ENCODE results near the gene PTBP1. TPM values are rescaled to one million over a fixed set of nuclear protein-coding genes. Genes with fewer than 3 reads are reported as not detected.

The PTBP1 gene
- total and polyA plus RNA-seq, 9 of the 15 experiments (the other 6 are each of a cell fraction or from before 2014, with no cell fraction given), result 14.0 to 759 (median 234) TPM

DNA sequence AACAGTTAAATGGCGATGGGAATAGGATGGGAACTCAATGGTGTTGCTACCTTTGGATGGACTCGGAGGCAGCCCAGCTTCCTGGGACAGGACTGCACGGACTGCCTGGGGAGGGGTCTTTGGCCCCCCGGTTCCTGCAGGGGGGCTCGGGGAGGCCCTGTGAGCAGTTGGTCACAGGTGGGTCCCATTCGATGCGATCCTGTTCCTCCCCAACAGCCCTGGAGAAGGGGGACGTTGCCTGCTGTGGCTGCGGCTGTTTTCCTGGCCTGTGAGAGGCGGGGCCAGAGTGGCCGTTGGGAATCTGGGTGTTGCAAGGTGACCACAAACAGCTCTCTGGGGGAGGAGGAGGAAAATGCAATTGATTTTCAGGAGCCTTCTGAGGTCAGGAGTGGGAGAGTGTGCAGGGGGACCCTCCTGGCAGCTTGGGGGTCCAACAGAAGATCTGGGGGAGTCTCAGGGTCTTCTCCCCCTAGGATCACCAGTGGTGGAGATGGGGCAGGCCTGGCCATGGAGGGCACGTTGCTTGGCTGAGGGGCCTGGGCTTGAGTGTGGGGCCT is 26.4 kb downstream of the PTBP1 start (continued):
- TF ChIP-seq ATF7 (IDR thresholded peaks at IDR 0.05), result peak; percentile 60; the same call in 1 of the 2 replicates
- TF ChIP-seq PHB2 (IDR thresholded peaks at IDR 0.05; ENCODE audit: low read depth), result no peak
- no peak for TF ChIP-seq ZNF354B (CRISPR knock-in tag; IDR thresholded peaks at IDR 0.05)
- TF ChIP-seq CBFA2T2 (conservative IDR thresholded peaks at IDR 0.05), result no peak
- TF ChIP-seq, protein P1, sequence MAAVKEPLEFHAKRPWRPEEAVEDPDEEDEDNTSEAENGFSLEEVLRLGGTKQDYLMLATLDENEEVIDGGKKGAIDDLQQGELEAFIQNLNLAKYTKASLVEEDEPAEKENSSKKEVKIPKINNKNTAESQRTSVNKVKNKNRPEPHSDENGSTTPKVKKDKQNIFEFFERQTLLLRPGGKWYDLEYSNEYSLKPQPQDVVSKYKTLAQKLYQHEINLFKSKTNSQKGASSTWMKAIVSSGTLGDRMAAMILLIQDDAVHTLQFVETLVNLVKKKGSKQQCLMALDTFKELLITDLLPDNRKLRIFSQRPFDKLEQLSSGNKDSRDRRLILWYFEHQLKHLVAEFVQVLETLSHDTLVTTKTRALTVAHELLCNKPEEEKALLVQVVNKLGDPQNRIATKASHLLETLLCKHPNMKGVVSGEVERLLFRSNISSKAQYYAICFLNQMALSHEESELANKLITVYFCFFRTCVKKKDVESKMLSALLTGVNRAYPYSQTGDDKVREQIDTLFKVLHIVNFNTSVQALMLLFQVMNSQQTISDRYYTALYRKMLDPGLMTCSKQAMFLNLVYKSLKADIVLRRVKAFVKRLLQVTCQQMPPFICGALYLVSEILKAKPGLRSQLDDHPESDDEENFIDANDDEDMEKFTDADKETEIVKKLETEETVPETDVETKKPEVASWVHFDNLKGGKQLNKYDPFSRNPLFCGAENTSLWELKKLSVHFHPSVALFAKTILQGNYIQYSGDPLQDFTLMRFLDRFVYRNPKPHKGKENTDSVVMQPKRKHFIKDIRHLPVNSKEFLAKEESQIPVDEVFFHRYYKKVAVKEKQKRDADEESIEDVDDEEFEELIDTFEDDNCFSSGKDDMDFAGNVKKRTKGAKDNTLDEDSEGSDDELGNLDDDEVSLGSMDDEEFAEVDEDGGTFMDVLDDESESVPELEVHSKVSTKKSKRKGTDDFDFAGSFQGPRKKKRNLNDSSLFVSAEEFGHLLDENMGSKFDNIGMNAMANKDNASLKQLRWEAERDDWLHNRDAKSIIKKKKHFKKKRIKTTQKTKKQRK (IDR thresholded peaks at IDR 0.05; ENCODE audit: borderline replicate concordance, low read depth, low read length), result no peak
- no peak for TF ChIP-seq SRF (CRISPR knock-in tag; IDR thresholded peaks at IDR 0.05)
- peak in 1 of 2 experiments; percentile 72; a peak in 1 of 4 replicates for TF ChIP-seq KDM4B (IDR thresholded peaks at IDR 0.05; ENCODE audit: borderline replicate concordance in 2 of 2, low read depth in 1 of 2)
- no peak for TF ChIP-seq GTF2E2 (tag; IDR thresholded peaks at IDR 0.05)
- TF ChIP-seq, protein P2, sequence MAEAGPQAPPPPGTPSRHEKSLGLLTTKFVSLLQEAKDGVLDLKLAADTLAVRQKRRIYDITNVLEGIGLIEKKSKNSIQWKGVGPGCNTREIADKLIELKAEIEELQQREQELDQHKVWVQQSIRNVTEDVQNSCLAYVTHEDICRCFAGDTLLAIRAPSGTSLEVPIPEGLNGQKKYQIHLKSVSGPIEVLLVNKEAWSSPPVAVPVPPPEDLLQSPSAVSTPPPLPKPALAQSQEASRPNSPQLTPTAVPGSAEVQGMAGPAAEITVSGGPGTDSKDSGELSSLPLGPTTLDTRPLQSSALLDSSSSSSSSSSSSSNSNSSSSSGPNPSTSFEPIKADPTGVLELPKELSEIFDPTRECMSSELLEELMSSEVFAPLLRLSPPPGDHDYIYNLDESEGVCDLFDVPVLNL (CRISPR knock-in tag; IDR thresholded peaks at IDR 0.05; ENCODE audit: low read depth), result no peak
- no peak for TF ChIP-seq HCFC1 (IDR thresholded peaks at IDR 0.05; ENCODE audit: low read depth, low read length)
- TF ChIP-seq ARHGAP35 (IDR thresholded peaks at IDR 0.05; ENCODE audit: partially characterized antibody), result no peak
- peak; percentile 60 for TF ChIP-seq TBP (optimal IDR thresholded peaks at IDR 0.05; ENCODE audit: low read depth, low read length)
- TF ChIP-seq ZNF561 (CRISPR knock-in tag; conservative IDR thresholded peaks at IDR 0.05), result no peak
- no peak for TF ChIP-seq HDAC8 (tag; IDR thresholded peaks at IDR 0.05)
- TF ChIP-seq, protein P3, sequence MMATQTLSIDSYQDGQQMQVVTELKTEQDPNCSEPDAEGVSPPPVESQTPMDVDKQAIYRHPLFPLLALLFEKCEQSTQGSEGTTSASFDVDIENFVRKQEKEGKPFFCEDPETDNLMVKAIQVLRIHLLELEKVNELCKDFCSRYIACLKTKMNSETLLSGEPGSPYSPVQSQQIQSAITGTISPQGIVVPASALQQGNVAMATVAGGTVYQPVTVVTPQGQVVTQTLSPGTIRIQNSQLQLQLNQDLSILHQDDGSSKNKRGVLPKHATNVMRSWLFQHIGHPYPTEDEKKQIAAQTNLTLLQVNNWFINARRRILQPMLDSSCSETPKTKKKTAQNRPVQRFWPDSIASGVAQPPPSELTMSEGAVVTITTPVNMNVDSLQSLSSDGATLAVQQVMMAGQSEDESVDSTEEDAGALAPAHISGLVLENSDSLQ (IDR thresholded peaks at IDR 0.05), result 0 out of 2 replicates have a peak, but pooled peaks have one; percentile 6
- TF ChIP-seq TEAD4 (IDR thresholded peaks at IDR 0.05; ENCODE audit: low read length), result peak; percentile 56; the same call in 1 of the 2 replicates
- no peak for TF ChIP-seq TEAD4 (CRISPR knock-in tag; IDR thresholded peaks at IDR 0.05; ENCODE audit: borderline replicate concordance)
- TF ChIP-seq CSDE1 (IDR thresholded peaks at IDR 0.05), result 0 out of 4 replicates have a peak, but pooled peaks of 1 of the 2 experiments have one; percentile 20
- TF ChIP-seq NONO (IDR thresholded peaks at IDR 0.05; ENCODE audit: low read depth in 2 of 2, low read length in 1 of 2), result peak in 1 of 2 experiments; percentile 75; a peak in 1 of 4 replicates
- no peak for TF ChIP-seq MCM5 (IDR thresholded peaks at IDR 0.05; ENCODE audit: low read depth)
- TF ChIP-seq CXXC5 (CRISPR knock-in tag; IDR thresholded peaks at IDR 0.05), result peak; percentile 55
- TF ChIP-seq, protein P4, sequence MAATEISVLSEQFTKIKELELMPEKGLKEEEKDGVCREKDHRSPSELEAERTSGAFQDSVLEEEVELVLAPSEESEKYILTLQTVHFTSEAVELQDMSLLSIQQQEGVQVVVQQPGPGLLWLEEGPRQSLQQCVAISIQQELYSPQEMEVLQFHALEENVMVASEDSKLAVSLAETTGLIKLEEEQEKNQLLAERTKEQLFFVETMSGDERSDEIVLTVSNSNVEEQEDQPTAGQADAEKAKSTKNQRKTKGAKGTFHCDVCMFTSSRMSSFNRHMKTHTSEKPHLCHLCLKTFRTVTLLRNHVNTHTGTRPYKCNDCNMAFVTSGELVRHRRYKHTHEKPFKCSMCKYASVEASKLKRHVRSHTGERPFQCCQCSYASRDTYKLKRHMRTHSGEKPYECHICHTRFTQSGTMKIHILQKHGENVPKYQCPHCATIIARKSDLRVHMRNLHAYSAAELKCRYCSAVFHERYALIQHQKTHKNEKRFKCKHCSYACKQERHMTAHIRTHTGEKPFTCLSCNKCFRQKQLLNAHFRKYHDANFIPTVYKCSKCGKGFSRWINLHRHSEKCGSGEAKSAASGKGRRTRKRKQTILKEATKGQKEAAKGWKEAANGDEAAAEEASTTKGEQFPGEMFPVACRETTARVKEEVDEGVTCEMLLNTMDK (IDR thresholded peaks at IDR 0.05; ENCODE audit: borderline replicate concordance, insufficient read depth, low read depth, low read length, poor library complexity, severe bottlenecking), result no peak

Data from K562 (cell line).